K562 (cell line): ENCODE measurements around the gene TEX35. TPM values are rescaled to one million over a fixed set of nuclear protein-coding genes. Genes with fewer than 3 reads are reported as not detected.

ENCODE experiments used
- ATAC-seq: fragments of 200-7000 bp; cut with Tn5 transposase; 3 replicates; pipeline ENCODE4 v1.9.1; 2020; ENCODE audit warnings: moderate library complexity
- BruUV-seq: library from RNA; stranded (reverse); fragments of 400-500 nt; replicated peaks from 2 replicates; lab custom pipeline; 2021; lab: Mats Ljungman, UMichigan
- CTCF ChIA-PET: fragments of 300-600 bp; formaldehyde crosslinking; extraction: SDS; loops from one replicate; lab custom pipeline; 2021; ENCODE audit warnings: low intra/inter-chr PET ratio; lab: Yijun Ruan, JAX
- POLR2A ChIA-PET: fragments of 300-600, 350-650 bp; sonication (Branson Sonifier 250); formaldehyde crosslinking; extraction: SDS; loops from one replicate; lab custom pipeline; 2021; ENCODE audit warnings: antibody characterized with exemption, inconsistent platforms; lab: Yijun Ruan, JAX
- DNase-seq, 4 experiments: peaks; one replicate each; pipeline versions ENCODE4 v3.0.0 to v3.0.0-alpha.2; 2011 to 2018; ENCODE audit warnings: low spot score in 3 of 4, mixed read lengths in 3 of 4; ENCODE audit errors: extremely low read depth in 1 of 4
- FAIRE-seq: peaks from 2 replicates; lab custom pipeline; 2011; peaks lifted over from hg19 to GRCh38; lab: Jason Lieb, UNC
- H2AFZ ChIP-seq: 2 replicates; pipeline ENCODE4 v1.6.0; 2011; ENCODE audit warnings: low read depth, low read length, control low read depth, inconsistent platforms
- H3K27ac ChIP-seq: fragments of 200-600 bp; 3 replicates; pipeline ENCODE4 v1.8.0; 2011; ENCODE audit warnings: low read depth, mild to moderate bottlenecking, control low read depth, inconsistent platforms, low read length, moderate library complexity, mixed read lengths; ENCODE audit errors: extremely low read depth
- H3K27me3 ChIP-seq, 2 experiments: fragments of 300-600 bp in 1 of 2; 2 replicates in 1 of 2; 3 replicates in 1 of 2; pipeline versions ENCODE4 v1.6.0 to v1.8.0; 2011; ENCODE audit warnings: inconsistent platforms in 2 of 2, low read length in 2 of 2, mild to moderate bottlenecking in 1 of 2, mixed read lengths in 1 of 2, moderate library complexity in 1 of 2; ENCODE audit not compliant: control insufficient read depth in 2 of 2, insufficient read depth in 2 of 2
- H3K36me3 ChIP-seq: fragments of 300-600 bp; 3 replicates; pipeline ENCODE4 v1.8.0; 2011; ENCODE audit warnings: mild to moderate bottlenecking, low read length, inconsistent platforms; ENCODE audit not compliant: control insufficient read depth, insufficient read depth
- H3K4me1 ChIP-seq, 2 experiments: fragments of 200-600 bp in 1 of 2; replicated peaks in 1 of 2; 2 replicates in 1 of 2; 3 replicates in 1 of 2; pipeline versions ENCODE4 v1.5.1 to v1.8.0; 2011; ENCODE audit warnings: inconsistent platforms in 2 of 2, low read length in 2 of 2, mild to moderate bottlenecking in 1 of 2, mixed read lengths in 1 of 2, moderate library complexity in 1 of 2; ENCODE audit not compliant: control insufficient read depth in 2 of 2, insufficient read depth in 2 of 2
- H3K4me2 ChIP-seq: 2 replicates; pipeline ENCODE4 v1.6.1; 2011; ENCODE audit warnings: low read length, control low read depth, inconsistent platforms, mixed read lengths; ENCODE audit not compliant: insufficient read depth
- H3K4me3 ChIP-seq: fragments of 200-600 bp; sonication (generic), shearing (Covaris generic); 2 replicates; pipeline ENCODE4 v1.5.1; 2016; ENCODE audit warnings: control low read depth, inconsistent platforms
- H3K79me2 ChIP-seq: fragments of 200-600 bp; 3 replicates; pipeline ENCODE4 v1.8.0; 2011; ENCODE audit warnings: low read length, inconsistent platforms; ENCODE audit not compliant: control insufficient read depth, insufficient read depth
- H3K9ac ChIP-seq, 2 experiments: 2 replicates each; pipeline versions ENCODE4 v1.6.0 to v1.6.1; 2011; ENCODE audit warnings: low read depth in 2 of 2, low read length in 2 of 2, control low read depth in 1 of 2, inconsistent platforms in 1 of 2, mild to moderate bottlenecking in 1 of 2, mixed read lengths in 1 of 2; ENCODE audit not compliant: insufficient read depth in 1 of 2
- H3K9me1 ChIP-seq: one replicate; pipeline ENCODE4 v1.6.0; 2011; ENCODE audit warnings: inconsistent platforms, mild to moderate bottlenecking, low read length, moderate library complexity; ENCODE audit not compliant: control insufficient read depth, insufficient read depth
- H3K9me3 ChIP-seq: replicated peaks from 2 replicates; pipeline ENCODE4 v1.5.1; 2011; ENCODE audit warnings: low read depth, low read length, inconsistent platforms; ENCODE audit not compliant: control insufficient read depth, insufficient read depth
- H4K20me1 ChIP-seq: replicated peaks from 2 replicates; pipeline ENCODE4 v1.6.1; 2011; ENCODE audit warnings: low read length, inconsistent platforms, mixed read lengths; ENCODE audit not compliant: control insufficient read depth, insufficient read depth
- GATAD2A ChIP-seq: fragments of 450-650 bp; IDR thresholded peaks from 2 replicates; pipeline ENCODE4 v1.6.1; 2017
- KHSRP ChIP-seq: fragments of 450-650 bp; IDR thresholded peaks from 2 replicates; pipeline ENCODE4 v1.6.1; 2017
- MEF2A ChIP-seq: IDR thresholded peaks from 2 replicates; pipeline ENCODE4 v1.6.1; 2011; ENCODE audit warnings: low read depth, mild to moderate bottlenecking, low read length, moderate library complexity; ENCODE audit not compliant: control insufficient read depth
- SLC30A9 ChIP-seq: fragments of 250-450 bp; sonication (Bioruptor Pico); IDR thresholded peaks from 2 replicates; pipeline ENCODE4 v1.8.0; 2022; ENCODE audit warnings: mild to moderate bottlenecking, moderate library complexity
- SMARCE1 ChIP-seq: fragments of 450-650 bp; IDR thresholded peaks from 2 replicates; pipeline ENCODE4 v1.7.1; 2016; ENCODE audit warnings: mild to moderate bottlenecking
- SMC3 ChIP-seq: conservative IDR thresholded peaks from 2 replicates; pipeline ENCODE4 v1.6.1; 2011; ENCODE audit warnings: low read depth, low read length, improper control_type of control experiment; ENCODE audit not compliant: insufficient read depth
- SOX6 ChIP-seq: fragments of 450-650 bp; IDR thresholded peaks from 2 replicates; pipeline ENCODE4 v1.6.1; 2014; ENCODE audit warnings: mild to moderate bottlenecking
- TFAP4 ChIP-seq: sonication (generic); formaldehyde crosslinking; IDR thresholded peaks from 2 replicates; pipeline ENCODE4 v1.8.0; 2022; ENCODE audit warnings: missing genetic modification reagents, mild to moderate bottlenecking, moderate library complexity, borderline replicate concordance
- XRCC5 ChIP-seq: fragments of 200-400 bp; formaldehyde crosslinking; IDR thresholded peaks from 2 replicates; pipeline ENCODE4 v1.6.1; 2017; ENCODE audit warnings: low read depth, mild to moderate bottlenecking, low read length
- ZBTB17 ChIP-seq: fragments of 450-650 bp; formaldehyde crosslinking; IDR thresholded peaks from 2 replicates; pipeline ENCODE4 v1.4.0; 2020; ENCODE audit warnings: mild to moderate bottlenecking
- ZNF12 ChIP-seq: sonication (generic); formaldehyde crosslinking; IDR thresholded peaks from 2 replicates; pipeline ENCODE4 v1.4.0; 2020; ENCODE audit warnings: mild to moderate bottlenecking, missing genetic modification reagents
- ZNF121 ChIP-seq: sonication (generic); formaldehyde crosslinking; conservative IDR thresholded peaks from 2 replicates; pipeline ENCODE4 v1.8.0; 2022; ENCODE audit warnings: missing genetic modification reagents
- ZNF408 ChIP-seq: fragments of 250-450 bp; sonication (Bioruptor Pico); IDR thresholded peaks from 2 replicates; pipeline ENCODE4 v1.4.0; 2020; ENCODE audit warnings: low read depth, mild to moderate bottlenecking, moderate library complexity
- ZNF561 ChIP-seq: fragments of 450-650 bp; formaldehyde crosslinking; conservative IDR thresholded peaks from 2 replicates; pipeline ENCODE4 v1.4.0; 2020; ENCODE audit warnings: mild to moderate bottlenecking, moderate library complexity
- WGBS: fragments of 100-300 bp; shearing (Covaris generic); methylation state at CpG from one replicate; pipeline ENCODE4 v1.1.6; 2016; ENCODE audit warnings: low coverage, mixed read lengths; ENCODE audit not compliant: insufficient coverage; ENCODE audit errors: missing lambda C conversion rate; 5-methylcytosine and 5-hydroxymethylcytosine counted together
- in situ Hi-C: fragments of 300-500 bp; cut with MboI; formaldehyde crosslinking; loops from 4 replicates; pipeline ENCODE4 v1.15.0; 2018; ENCODE audit warnings: inconsistent platforms, mixed read lengths
- intact Hi-C: fragments of 100-400 bp; cut with micrococcal nuclease; formaldehyde crosslinking; loops from 2 replicates; pipeline ENCODE4 v1.14.2; 2022
- polyA plus RNA-seq, 8 experiments: library from polyadenylated mRNA; depleted of rRNA in 4 of 8; stranded (reverse) in 5 of 8; unstranded in 3 of 8; fragments of >200 nt; fragmentation: Nextera tagmentation in 2 of 8; fragmentation: Illumina TruSeq in 1 of 8; extraction: Ambion mirVana in 2 of 8; extraction: Trizol in 1 of 8; gene quantifications; 2 replicates each; pipeline versions ENCODE4 v1.2.1 to v1.2.3, GENCODE V29; 2011 to 2014; ENCODE audit warnings: inconsistent platforms in 1 of 8, missing spikeins in 1 of 8
- total RNA-seq, 7 experiments: library from RNA; depleted of rRNA in 6 of 7; stranded (reverse); fragments of >200 nt in 6 of 7; fragmentation: Illumina TruSeq in 2 of 7; extraction: Trizol in 2 of 7; gene quantifications; 2 replicates each; pipeline versions ENCODE4 v1.2.1 to v1.2.3, GENCODE V29; 2011 to 2021; ENCODE audit warnings: low replicate concordance in 1 of 7
- TF ChIP-seq, protein P1 (sequence below): fragments of 450-650 bp; IDR thresholded peaks from 2 replicates; pipeline ENCODE4 v1.6.1; 2017; ENCODE audit warnings: antibody characterized with exemption
- TF ChIP-seq, protein P2 (sequence below): sonication (generic); formaldehyde crosslinking; IDR thresholded peaks from 2 replicates; pipeline ENCODE4 v1.8.1; 2023; ENCODE audit warnings: mild to moderate bottlenecking, missing genetic modification reagents

Gene TEX35
- total and polyA plus RNA-seq, 9 of the 15 experiments (the other 6 are each of a cell fraction or from before 2014, with no cell fraction given) = not detected

- TF ChIP-seq SMC3 (peak; percentile 74), ZNF12 (CRISPR knock-in tag) (0 out of 2 replicates have a peak, but pooled peaks have one; percentile 44), KHSRP (no peak), XRCC5 (0 out of 2 replicates have a peak, but pooled peaks have one; percentile 46)
Measured at GRCh38 chr1:178532392-178532791, 19.5 kb downstream of the TEX35 start (continued).

GRCh38 chr1:178533121-178533946 lies 20.4 kb downstream of the TEX35 start:
- intact Hi-C loops (loop anchor here (2.0 kb wide), 2 partner anchors 223 to 469 kb away; no protein-coding TSS in a partner anchor), in situ Hi-C loops (loop anchor here (5.0 to 25.0 kb wide), 3 partner anchors 229 to 829 kb away; partner anchors contain the start of gene AXDND1)
- Histone ChIP-seq H3K4me3 (no peak overlapping the region), H3K9me3 (no peaks in the 10 kb centered on the region), H3K27me3 (peaks cover 10 to 47% of the 10 kb centered on the region in 2 experiments; a peak in 4 of 5 replicates), H4K20me1 (no peaks in the 10 kb centered on the region; the same call in 1 of the 2 replicates), H3K79me2 (no peaks in the 10 kb centered on the region), H3K27ac (no peak overlapping the region), H3K9ac (no peak overlapping the region), H3K9me1 (no peaks in the 10 kb centered on the region), H2AFZ (no peak overlapping the region), H3K36me3 (no peaks in the 10 kb centered on the region), H3K4me1 (no peaks in the 10 kb centered on the region), H3K4me2 (no peak overlapping the region)
- ATAC-seq = no peak
- BruUV-seq = no TSS peak
- WGBS = under 1% methylated on average over 9 of the region's 9 CpGs
- no peak for FAIRE-seq
- POLR2A ChIA-PET = interaction anchor here (0.5 to 0.7 kb wide), 4 partner anchors 13 to 470 kb away, joined by 3 to 4 read pairs (median 3); no protein-coding TSS in a partner anchor
- CTCF ChIA-PET = interaction anchor here (0.6 to 2.2 kb wide), 2 partner anchors 469 to 591 kb away, joined by 3 to 9 read pairs; no protein-coding TSS in a partner anchor
- no peak for DNase-seq
- TF ChIP-seq ZNF121 (no peak), SMARCE1 (no peak), GATAD2A (no peak), TFAP4 (CRISPR knock-in tag) (no peak), MEF2A (no peak), ZBTB17 (CRISPR knock-in tag) (no peak), ZNF561 (CRISPR knock-in tag) (no peak), ZNF408 (no peak), SOX6 (no peak), SLC30A9 (CRISPR knock-in tag) (no peak)
- TF ChIP-seq, protein P1, sequence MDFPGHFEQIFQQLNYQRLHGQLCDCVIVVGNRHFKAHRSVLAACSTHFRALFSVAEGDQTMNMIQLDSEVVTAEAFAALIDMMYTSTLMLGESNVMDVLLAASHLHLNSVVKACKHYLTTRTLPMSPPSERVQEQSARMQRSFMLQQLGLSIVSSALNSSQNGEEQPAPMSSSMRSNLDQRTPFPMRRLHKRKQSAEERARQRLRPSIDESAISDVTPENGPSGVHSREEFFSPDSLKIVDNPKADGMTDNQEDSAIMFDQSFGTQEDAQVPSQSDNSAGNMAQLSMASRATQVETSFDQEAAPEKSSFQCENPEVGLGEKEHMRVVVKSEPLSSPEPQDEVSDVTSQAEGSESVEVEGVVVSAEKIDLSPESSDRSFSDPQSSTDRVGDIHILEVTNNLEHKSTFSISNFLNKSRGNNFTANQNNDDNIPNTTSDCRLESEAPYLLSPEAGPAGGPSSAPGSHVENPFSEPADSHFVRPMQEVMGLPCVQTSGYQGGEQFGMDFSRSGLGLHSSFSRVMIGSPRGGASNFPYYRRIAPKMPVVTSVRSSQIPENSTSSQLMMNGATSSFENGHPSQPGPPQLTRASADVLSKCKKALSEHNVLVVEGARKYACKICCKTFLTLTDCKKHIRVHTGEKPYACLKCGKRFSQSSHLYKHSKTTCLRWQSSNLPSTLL = no peak
- TF ChIP-seq, protein P2, sequence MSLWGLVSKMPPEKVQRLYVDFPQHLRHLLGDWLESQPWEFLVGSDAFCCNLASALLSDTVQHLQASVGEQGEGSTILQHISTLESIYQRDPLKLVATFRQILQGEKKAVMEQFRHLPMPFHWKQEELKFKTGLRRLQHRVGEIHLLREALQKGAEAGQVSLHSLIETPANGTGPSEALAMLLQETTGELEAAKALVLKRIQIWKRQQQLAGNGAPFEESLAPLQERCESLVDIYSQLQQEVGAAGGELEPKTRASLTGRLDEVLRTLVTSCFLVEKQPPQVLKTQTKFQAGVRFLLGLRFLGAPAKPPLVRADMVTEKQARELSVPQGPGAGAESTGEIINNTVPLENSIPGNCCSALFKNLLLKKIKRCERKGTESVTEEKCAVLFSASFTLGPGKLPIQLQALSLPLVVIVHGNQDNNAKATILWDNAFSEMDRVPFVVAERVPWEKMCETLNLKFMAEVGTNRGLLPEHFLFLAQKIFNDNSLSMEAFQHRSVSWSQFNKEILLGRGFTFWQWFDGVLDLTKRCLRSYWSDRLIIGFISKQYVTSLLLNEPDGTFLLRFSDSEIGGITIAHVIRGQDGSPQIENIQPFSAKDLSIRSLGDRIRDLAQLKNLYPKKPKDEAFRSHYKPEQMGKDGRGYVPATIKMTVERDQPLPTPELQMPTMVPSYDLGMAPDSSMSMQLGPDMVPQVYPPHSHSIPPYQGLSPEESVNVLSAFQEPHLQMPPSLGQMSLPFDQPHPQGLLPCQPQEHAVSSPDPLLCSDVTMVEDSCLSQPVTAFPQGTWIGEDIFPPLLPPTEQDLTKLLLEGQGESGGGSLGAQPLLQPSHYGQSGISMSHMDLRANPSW (CRISPR knock-in tag) = no peak
